ENCODE results near the gene MAB21L2. TPM values are rescaled to one million over a fixed set of nuclear protein-coding genes. Genes with fewer than 3 reads are reported as not detected.
A peak's percentile ranks its signal among the peaks of the same experiment; 100 is the strongest.

The MAB21L2 gene
- total RNA-seq, 1 experiment from 2014 or later, result not detected

DNA sequence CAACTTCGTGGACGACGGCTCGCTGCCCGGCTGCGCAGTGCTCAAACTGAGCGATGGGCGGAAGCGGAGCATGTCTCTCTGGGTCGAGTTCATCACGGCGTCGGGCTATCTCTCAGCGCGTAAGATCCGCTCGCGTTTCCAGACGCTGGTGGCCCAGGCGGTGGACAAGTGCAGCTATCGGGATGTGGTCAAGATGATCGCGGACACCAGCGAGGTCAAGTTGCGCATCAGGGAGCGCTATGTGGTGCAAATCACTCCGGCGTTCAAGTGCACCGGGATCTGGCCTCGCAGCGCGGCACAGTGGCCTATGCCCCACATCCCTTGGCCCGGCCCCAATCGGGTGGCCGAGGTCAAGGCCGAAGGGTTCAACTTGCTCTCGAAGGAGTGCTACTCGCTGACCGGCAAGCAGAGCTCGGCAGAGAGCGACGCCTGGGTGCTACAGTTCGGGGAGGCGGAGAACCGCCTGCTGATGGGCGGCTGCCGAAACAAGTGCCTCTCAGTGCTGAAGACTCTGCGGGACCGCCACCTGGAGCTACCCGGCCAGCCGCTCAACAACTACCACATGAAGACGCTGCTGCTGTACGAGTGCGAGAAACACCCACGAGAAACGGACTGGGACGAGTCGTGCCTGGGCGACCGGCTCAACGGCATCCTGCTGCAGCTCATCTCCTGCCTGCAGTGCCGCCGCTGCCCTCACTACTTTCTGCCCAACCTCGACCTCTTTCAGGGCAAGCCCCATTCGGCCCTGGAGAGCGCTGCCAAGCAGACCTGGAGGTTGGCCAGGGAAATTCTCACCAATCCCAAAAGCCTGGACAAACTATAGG, 1.5 kb downstream of the MAB21L2 start:
- H3K9ac ChIP-seq (ENCODE audit: extremely low read depth, insufficient read length, low read length), result peak overlapping the region; percentile 2
- H3K9me3 Mint-ChIP-seq, result peaks cover 0 to 3% of the 10 kb centered on the region in 2 experiments; a peak in 1 of 5 replicates
- H3K27ac ChIP-seq (ENCODE audit: insufficient read length, low read depth, low read length), result no peak overlapping the region
- no peak overlapping the region for H4K8ac ChIP-seq (replicated peaks; ENCODE audit: insufficient read length, low read depth, low read length)
- H2BK20ac ChIP-seq (ENCODE audit: low read depth, low read length, poor library complexity, severe bottlenecking), result no peak overlapping the region
- peak overlapping the region; percentile 76 to 90 for H3K4me3 Mint-ChIP-seq
- H3K14ac ChIP-seq (ENCODE audit: insufficient read depth, low read length), result no peak overlapping the region; the same call in 1 of the 2 replicates
- no peak overlapping the region for H2AK5ac ChIP-seq (ENCODE audit: insufficient read length, low read length)
- peak; percentile 74 for DNase-seq
- no peak overlapping the region for H2BK120ac ChIP-seq (ENCODE audit: low read depth, low read length, poor library complexity, severe bottlenecking)
- H2BK12ac ChIP-seq (ENCODE audit: insufficient read length, low read depth, low read length), result no peak overlapping the region
- H3K23ac ChIP-seq (ENCODE audit: insufficient read length, low read depth, low read length), result no peak overlapping the region
- no peaks in the 10 kb centered on the region for H3K9me3 ChIP-seq (ENCODE audit: control insufficient read depth, low read depth, low read length)
- H3K4me2 ChIP-seq (ENCODE audit: insufficient read depth, insufficient read length, low read length), result peak overlapping the region; percentile 98
- H3K23me2 ChIP-seq (ENCODE audit: insufficient read length, low read depth, low read length, poor library complexity, severe bottlenecking), result peaks cover 35% of the 10 kb centered on the region
- peaks cover 48 to 66% of the 10 kb centered on the region in 2 experiments for H3K4me1 Mint-ChIP-seq
- no peak overlapping the region for H3K4ac ChIP-seq (ENCODE audit: low read depth, low read length)
- H3K18ac ChIP-seq (ENCODE audit: insufficient read length, low read depth, low read length), result peak overlapping the region; percentile 58
- H2AFZ ChIP-seq (ENCODE audit: low read length), result no peak overlapping the region
- no peaks in the 10 kb centered on the region; a peak in 1 of 7 replicates for H3K36me3 Mint-ChIP-seq (ENCODE audit: insufficient read depth in 1 of 3, low read depth in 3 of 3)
- no peak overlapping the region for H2BK5ac ChIP-seq (ENCODE audit: insufficient read length, low read length)
- H3K27me3 Mint-ChIP-seq (ENCODE audit: low read depth), result peaks cover 80% of the 10 kb centered on the region
- no CpG with 5 or more reads among the region's 66 CpGs for WGBS (ENCODE audit: extremely low coverage, insufficient read length, low lambda C conversion rate)
- H3K27ac Mint-ChIP-seq, result peak overlapping the region in 1 of 3 experiments; percentile 52; a peak in 1 of 7 replicates
- no peak overlapping the region for H3K56ac ChIP-seq (ENCODE audit: insufficient read length, low read depth, low read length)
- peaks cover 4% of the 10 kb centered on the region for H4K20me1 ChIP-seq (ENCODE audit: control insufficient read depth, insufficient read depth, insufficient read length)
- 0 out of 2 replicates have a peak, but pooled peaks cover 2% of the 10 kb centered on the region for H3K4me1 ChIP-seq (ENCODE audit: insufficient read depth, low read length)
- TF ChIP-seq CTCF (conservative IDR thresholded peaks at IDR 0.05), result no peak
- no peak overlapping the region for H4K5ac ChIP-seq (ENCODE audit: insufficient read length, low read depth, low read length)
- no peak overlapping the region for H4K91ac ChIP-seq (ENCODE audit: insufficient read length, low read depth, low read length)
- H3K27me3 ChIP-seq (ENCODE audit: insufficient read depth, low read length), result peaks cover 30% of the 10 kb centered on the region; the same call in 1 of the 2 replicates
- H2BK15ac ChIP-seq (ENCODE audit: low read depth, low read length), result no peak overlapping the region
- no peaks in the 10 kb centered on the region for H3K79me2 ChIP-seq (ENCODE audit: insufficient read depth, low read length)
- H3K79me1 ChIP-seq (ENCODE audit: insufficient read depth, low read depth, low read length, poor library complexity, severe bottlenecking), result no peaks in the 10 kb centered on the region
- no peak overlapping the region for H3T11ph ChIP-seq (ENCODE audit: low read length)

All from H9 (cell line).